Cardiac muscle cell (in vitro differentiated cells and primary cell): ENCODE data around the gene MAGI3. TPM values are rescaled to one million over a fixed set of nuclear protein-coding genes. Genes with fewer than 3 reads are reported as not detected.

Experiments
- DNase-seq, 2 donors: peaks; one replicate each; pipeline versions ENCODE4 v3.0.0 to v3.0.0-alpha.2; 2010 to 2017; ENCODE audit warnings: low read depth in 1 of 2, low spot score in 1 of 2
- H3K27ac ChIP-seq: fragments of 200-600 bp; sonication (generic); 2 replicates; pipeline ENCODE4 v1.5.1; 2016
- H3K27me3 ChIP-seq: fragments of 200-600 bp; sonication (generic); 2 replicates; pipeline ENCODE4 v1.6.0; 2016; ENCODE audit warnings: control low read depth
- H3K36me3 ChIP-seq: fragments of 200-600 bp; sonication (generic); 2 replicates; pipeline ENCODE4 v1.5.1; 2016; ENCODE audit warnings: control low read depth
- H3K4me1 ChIP-seq: fragments of 200-600 bp; sonication (generic); 2 replicates; pipeline ENCODE4 v1.8.1; 2017; ENCODE audit warnings: low read depth, mild to moderate bottlenecking, mixed run types
- H3K4me3 ChIP-seq: fragments of 200-600 bp; sonication (generic); 2 replicates; pipeline ENCODE4 v1.5.1; 2016; ENCODE audit warnings: mild to moderate bottlenecking
- H3K9me3 ChIP-seq: fragments of 200-600 bp; sonication (generic); 2 replicates; pipeline ENCODE4 v1.5.1; 2017; ENCODE audit warnings: low read depth, mild to moderate bottlenecking, control low read depth
- CTCF ChIP-seq: IDR thresholded peaks from 2 replicates; pipeline ENCODE4 v1.5.1; 2012; ENCODE audit warnings: low read depth, mild to moderate bottlenecking, low read length
- polyA plus RNA-seq: library from polyadenylated mRNA; unstranded; fragments of >200 nt; fragmentation: Nextera tagmentation; extraction: Ambion mirVana; gene quantifications from 2 replicates; pipeline ENCODE4 v1.2.1, GENCODE V29; 2016
- total RNA-seq: library from RNA; depleted of rRNA; stranded (reverse); fragments of >200 nt; gene quantifications from 2 replicates; pipeline ENCODE4 v1.2.3, GENCODE V29; 2016

Gene MAGI3
- total and polyA plus RNA-seq, 2 experiments from 2014 or later, result 7.3 to 20.6 TPM

DNA sequence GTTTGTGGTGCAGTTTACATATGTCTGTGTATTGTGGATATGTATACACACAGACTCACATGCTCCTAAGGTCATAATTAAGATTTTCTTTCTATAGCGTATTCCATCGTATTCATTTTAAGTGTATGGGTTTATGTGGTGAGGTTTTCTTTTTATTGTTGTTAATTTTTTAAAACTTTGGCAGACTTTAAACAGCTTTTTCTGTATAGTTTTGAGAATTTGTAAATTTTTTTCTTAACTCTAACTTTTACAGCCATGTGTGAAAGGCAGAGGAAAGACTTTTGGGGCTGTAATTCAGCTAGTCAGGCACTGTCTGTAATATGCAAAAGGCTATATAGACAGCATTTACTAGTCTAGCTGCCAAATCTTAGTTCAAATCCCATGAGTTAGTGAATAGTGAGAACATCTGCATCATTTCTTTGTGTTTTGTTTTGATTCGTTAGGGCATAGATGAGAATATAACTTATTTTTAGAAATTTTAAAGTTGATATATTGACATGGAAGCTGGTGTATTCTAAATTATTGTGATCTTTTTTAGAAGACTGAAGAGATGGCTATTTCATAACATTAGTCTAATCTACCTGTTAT is 2.3 kb downstream of the MAGI3 start:
- no peaks in the 10 kb centered on the region for H3K36me3 ChIP-seq
- TF ChIP-seq CTCF, result no peak
- peaks cover 14% of the 10 kb centered on the region for H3K4me1 ChIP-seq
- H3K27me3 ChIP-seq, result no peaks in the 10 kb centered on the region
- peak overlapping the region; percentile 92 for H3K4me3 ChIP-seq
- no peak for DNase-seq
- no peak overlapping the region for H3K27ac ChIP-seq
- no peaks in the 10 kb centered on the region for H3K9me3 ChIP-seq

GRCh38 chr1:113394043-113394862 is 3.9 kb downstream of the MAGI3 start:
- no peak for DNase-seq
- peaks cover 9% of the 10 kb centered on the region for H3K4me1 ChIP-seq
- H3K9me3 ChIP-seq, result no peaks in the 10 kb centered on the region
- TF ChIP-seq CTCF, result no peak
- no peak overlapping the region for H3K4me3 ChIP-seq
- no peaks in the 10 kb centered on the region for H3K27me3 ChIP-seq
- no peak overlapping the region for H3K27ac ChIP-seq
- H3K36me3 ChIP-seq, result no peaks in the 10 kb centered on the region

- no peak for DNase-seq
- Histone ChIP-seq H3K4me3 (no peak overlapping the region), H3K36me3 (no peaks in the 10 kb centered on the region), H3K27me3 (no peaks in the 10 kb centered on the region), H3K27ac (no peak overlapping the region), H3K4me1 (peaks cover 9% of the 10 kb centered on the region), H3K9me3 (no peaks in the 10 kb centered on the region)
- TF ChIP-seq CTCF, result no peak
Measured at GRCh38 chr1:113394863-113395259, 4.5 kb downstream of the MAGI3 start.

DNA sequence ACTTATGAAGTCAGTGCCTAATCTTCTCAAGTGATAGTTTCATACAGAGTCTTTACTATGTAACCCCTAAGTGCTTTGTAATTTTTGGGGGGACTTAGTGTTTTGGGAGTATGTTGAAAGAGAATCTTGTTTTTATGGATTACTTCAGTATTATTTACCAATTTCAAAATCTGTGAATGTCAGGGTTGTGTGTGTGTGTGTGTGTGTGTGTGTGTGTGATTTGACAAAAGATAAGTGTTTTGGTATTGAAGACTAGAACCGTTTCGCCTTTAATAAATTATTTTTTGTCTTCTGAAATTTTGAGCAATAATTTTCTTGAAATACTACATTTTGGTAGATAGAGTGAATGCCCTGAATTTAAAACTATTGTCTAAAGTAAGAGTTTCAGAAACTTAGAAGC is 5.8 kb downstream of the MAGI3 start:
- H3K4me3 ChIP-seq, result no peak overlapping the region
- no peaks in the 10 kb centered on the region for H3K9me3 ChIP-seq
- peaks cover 9% of the 10 kb centered on the region for H3K4me1 ChIP-seq
- no peak for TF ChIP-seq CTCF
- no peak overlapping the region for H3K27ac ChIP-seq
- no peaks in the 10 kb centered on the region for H3K36me3 ChIP-seq
- H3K27me3 ChIP-seq, result no peaks in the 10 kb centered on the region
- DNase-seq, result no peak

DNA sequence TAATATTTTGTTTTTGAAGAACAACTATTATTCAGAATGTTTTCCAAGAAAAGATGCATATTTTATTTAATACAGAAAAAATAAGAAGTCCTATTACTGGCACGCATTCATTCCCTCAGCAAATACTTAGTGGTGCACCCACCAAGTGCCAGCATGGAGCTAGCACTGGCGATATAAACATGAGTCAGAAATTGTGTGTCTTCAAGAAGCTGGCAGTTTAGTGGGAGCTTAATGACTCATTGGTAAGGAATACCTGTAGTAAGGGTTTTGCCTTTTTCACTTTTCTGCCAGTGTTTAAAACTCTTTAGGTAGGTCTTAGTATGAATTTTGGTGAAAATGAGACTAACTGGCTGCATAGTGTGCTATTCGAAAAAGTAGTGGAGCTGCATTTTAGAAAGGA is 6.3 kb downstream of the MAGI3 start:
- DNase-seq, result peak in 1 of 2 donors; percentile 48
- Histone ChIP-seq H3K9me3 (no peaks in the 10 kb centered on the region), H3K4me1 (peaks cover 9% of the 10 kb centered on the region), H3K4me3 (no peak overlapping the region), H3K27ac (no peak overlapping the region), H3K36me3 (no peaks in the 10 kb centered on the region), H3K27me3 (no peaks in the 10 kb centered on the region)
- TF ChIP-seq CTCF, result no peak
